Trophoblast cell (in vitro differentiated cells and primary cell): ENCODE data around the gene DPH6.
A peak's percentile ranks its signal among the peaks of the same experiment; 100 is the strongest.

ENCODE experiments used
- DNase-seq, 2 donors: peaks; one replicate each; pipeline ENCODE4 v3.0.0-alpha.2; 2016
- H2AFZ ChIP-seq: 2 replicates; pipeline ENCODE4 v1.6.1; 2013; ENCODE audit warnings: low read length, moderate library complexity, mild to moderate bottlenecking; ENCODE audit not compliant: insufficient read depth, poor library complexity
- H2AK5ac ChIP-seq: 2 replicates; pipeline ENCODE4 v1.6.1; 2013; ENCODE audit warnings: mild to moderate bottlenecking, low read length
- H2BK120ac ChIP-seq: 2 replicates; pipeline ENCODE4 v1.6.1; 2013; ENCODE audit warnings: low read length, mild to moderate bottlenecking, moderate library complexity; ENCODE audit not compliant: insufficient read depth, poor library complexity
- H2BK12ac ChIP-seq: 2 replicates; pipeline ENCODE4 v1.6.1; 2013; ENCODE audit warnings: mild to moderate bottlenecking, low read length, moderate library complexity
- H2BK5ac ChIP-seq: 2 replicates; pipeline ENCODE4 v1.6.1; 2013; ENCODE audit warnings: low read length, low read depth, moderate library complexity, mild to moderate bottlenecking; ENCODE audit not compliant: poor library complexity
- H3K14ac ChIP-seq: 2 replicates; pipeline ENCODE4 v1.6.1; 2013; ENCODE audit warnings: mild to moderate bottlenecking, low read length
- H3K18ac ChIP-seq: 2 replicates; pipeline ENCODE4 v1.6.1; 2013; ENCODE audit warnings: mild to moderate bottlenecking, low read length
- H3K23ac ChIP-seq: 2 replicates; pipeline ENCODE4 v1.6.1; 2013; ENCODE audit warnings: low read length
- H3K27ac ChIP-seq: 2 replicates; pipeline ENCODE4 v1.5.1; 2013; ENCODE audit warnings: low read depth, mild to moderate bottlenecking, inconsistent platforms, low read length, moderate library complexity
- H3K27me3 ChIP-seq: 2 replicates; pipeline ENCODE4 v1.6.1; 2013; ENCODE audit warnings: inconsistent platforms, mild to moderate bottlenecking, low read length, moderate library complexity; ENCODE audit not compliant: insufficient read depth
- H3K36me3 ChIP-seq, 2 experiments: 1 replicate in 1 of 2; 2 replicates in 1 of 2; pipeline ENCODE4 v1.6.1; 2013; ENCODE audit warnings: low read length in 2 of 2, mild to moderate bottlenecking in 2 of 2, moderate library complexity in 1 of 2; ENCODE audit not compliant: insufficient read depth in 2 of 2, control insufficient read depth in 1 of 2
- H3K4ac ChIP-seq: 2 replicates; pipeline ENCODE4 v1.6.1; 2013; ENCODE audit warnings: low read depth, mild to moderate bottlenecking, low read length, moderate library complexity
- H3K4me1 ChIP-seq, 2 experiments: 1 replicate in 1 of 2; 2 replicates in 1 of 2; pipeline ENCODE4 v1.6.1; 2013; ENCODE audit warnings: low read length in 2 of 2, mild to moderate bottlenecking in 2 of 2, moderate library complexity in 1 of 2; ENCODE audit not compliant: insufficient read depth in 2 of 2, control insufficient read depth in 1 of 2
- H3K4me2 ChIP-seq: 2 replicates; pipeline ENCODE4 v1.6.1; 2013; ENCODE audit warnings: inconsistent platforms, mild to moderate bottlenecking, low read length, moderate library complexity
- H3K4me3 ChIP-seq: 2 replicates; pipeline ENCODE4 v1.5.1; 2013; ENCODE audit warnings: mild to moderate bottlenecking, low read depth, low read length, inconsistent platforms
- H3K79me1 ChIP-seq: one replicate; pipeline ENCODE4 v1.6.1; 2013; ENCODE audit warnings: low read length
- H3K79me2 ChIP-seq: 2 replicates; pipeline ENCODE4 v1.6.1; 2013; ENCODE audit warnings: low read length, mild to moderate bottlenecking; ENCODE audit not compliant: control insufficient read depth, insufficient read depth, poor library complexity
- H3K9ac ChIP-seq: 2 replicates; pipeline ENCODE4 v1.6.1; 2013; ENCODE audit warnings: mild to moderate bottlenecking, low read length
- H3K9me3 ChIP-seq: 2 replicates; pipeline ENCODE4 v1.6.1; 2013; ENCODE audit warnings: low read depth, mild to moderate bottlenecking, control low read depth, inconsistent platforms, low read length; ENCODE audit not compliant: insufficient read depth
- H4K12ac ChIP-seq: 2 replicates; pipeline ENCODE4 v1.6.1; 2013; ENCODE audit warnings: low read depth, mild to moderate bottlenecking, low read length, moderate library complexity
- H4K8ac ChIP-seq: 2 replicates; pipeline ENCODE4 v1.6.1; 2013; ENCODE audit warnings: low read depth, mild to moderate bottlenecking, low read length, moderate library complexity
- H4K91ac ChIP-seq: one replicate; pipeline ENCODE4 v1.6.1; 2013; ENCODE audit warnings: low read depth, mild to moderate bottlenecking, low read length, moderate library complexity
- WGBS: extraction: QIAGEN DNeasy Blood & Tissue Kit; methylation state at CpG from one replicate; pipeline ENCODE4 v1.1.7; 2013; ENCODE audit warnings: missing lambda C conversion rate; ENCODE audit not compliant: insufficient read length, insufficient coverage; ENCODE audit errors: extremely low coverage; 5-methylcytosine and 5-hydroxymethylcytosine counted together

The DPH6 gene

DNA sequence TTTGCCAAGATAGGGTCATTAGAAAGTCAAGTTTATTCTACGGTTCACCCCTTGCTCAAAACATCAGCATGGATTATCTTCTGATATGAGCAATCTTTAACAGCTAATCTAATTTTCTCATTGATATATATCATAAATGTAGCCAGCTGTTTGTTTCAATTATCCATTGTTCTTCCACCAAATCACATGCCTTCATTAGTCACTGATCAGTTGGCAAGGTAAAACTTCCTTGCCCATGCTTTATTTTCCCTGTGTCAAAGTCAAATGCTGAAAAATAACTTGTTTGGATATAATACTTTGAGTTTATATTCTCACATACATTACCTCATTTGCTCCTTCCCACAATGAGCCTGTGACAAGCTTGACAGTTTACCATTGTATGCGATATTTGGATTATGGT, 60.6 kb downstream of the DPH6 start:
- Histone ChIP-seq H3K18ac (no peak overlapping the region), H3K79me1 (no peaks in the 10 kb centered on the region), H3K27me3 (no peaks in the 10 kb centered on the region), H2AK5ac (no peak overlapping the region), H3K4me2 (no peak overlapping the region), H2BK12ac (no peak overlapping the region), H4K91ac (no peak overlapping the region), H3K23ac (no peak overlapping the region), H3K9ac (no peak overlapping the region), H4K8ac (no peak overlapping the region), H3K9me3 (peaks cover 8% of the 10 kb centered on the region), H3K79me2 (no peaks in the 10 kb centered on the region), H3K14ac (no peak overlapping the region), H3K27ac (no peak overlapping the region), H4K12ac (no peak overlapping the region), H3K4me3 (no peak overlapping the region), H2BK120ac (no peak overlapping the region), H2BK5ac (no peak overlapping the region), H3K36me3 (peaks cover 2 to 3% of the 10 kb centered on the region in 2 experiments), H3K4ac (no peak overlapping the region), H3K4me1 (peaks cover 0 to 2% of the 10 kb centered on the region in 2 experiments), H2AFZ (no peak overlapping the region)
- WGBS: no CpG with 5 or more reads among the region's 2 CpGs
- no peak for DNase-seq

DNA sequence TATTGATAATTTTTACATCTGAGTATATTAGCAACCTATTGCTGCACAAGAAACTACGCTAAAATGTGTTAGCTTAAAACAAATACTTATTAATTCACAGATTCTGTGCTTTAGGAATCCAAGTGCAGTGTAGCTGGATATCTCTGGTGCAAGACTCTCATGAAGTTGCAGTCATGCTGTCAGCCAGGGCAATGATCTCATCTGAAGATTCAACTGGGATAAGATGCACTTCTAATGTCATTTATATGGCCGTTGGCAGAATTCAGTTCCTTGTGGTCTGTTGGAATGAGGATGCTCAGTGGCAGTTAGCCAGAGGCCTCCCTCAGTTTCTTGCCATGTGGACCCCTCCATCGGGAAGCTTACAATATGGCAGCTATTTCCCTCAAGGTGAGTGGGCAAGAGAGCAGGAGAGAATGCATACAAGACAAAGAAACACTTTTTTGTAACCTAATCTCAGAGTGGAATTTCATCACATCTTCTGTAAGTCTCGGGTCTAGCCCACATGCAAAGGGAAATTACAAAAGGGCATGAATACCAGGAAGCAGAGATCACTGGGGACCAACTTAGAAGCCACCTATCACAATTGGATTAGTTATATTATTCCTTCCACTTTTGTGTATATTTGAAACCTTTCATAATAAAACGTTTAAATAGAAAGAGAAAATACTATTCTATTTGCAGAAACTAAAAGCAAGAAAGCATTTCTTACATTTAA, 61.6 kb downstream of the DPH6 start:
- no peak overlapping the region for H4K12ac ChIP-seq
- H3K4me3 ChIP-seq: no peak overlapping the region
- H3K9me3 ChIP-seq: peaks cover 8% of the 10 kb centered on the region
- H3K9ac ChIP-seq: no peak overlapping the region
- DNase-seq: peak; percentile 66 to 84
- H3K4me1 ChIP-seq: peaks cover 0 to 2% of the 10 kb centered on the region in 2 experiments
- no peak overlapping the region for H2BK120ac ChIP-seq
- peaks cover 2 to 3% of the 10 kb centered on the region in 2 experiments for H3K36me3 ChIP-seq
- H4K91ac ChIP-seq: no peak overlapping the region
- H3K27ac ChIP-seq: no peak overlapping the region
- H3K14ac ChIP-seq: no peak overlapping the region
- no peak overlapping the region for H3K4ac ChIP-seq
- no peaks in the 10 kb centered on the region for H3K79me2 ChIP-seq
- WGBS: no CpG with 5 or more reads among the region's 5 CpGs
- H2AK5ac ChIP-seq: no peak overlapping the region
- no peaks in the 10 kb centered on the region for H3K79me1 ChIP-seq
- no peak overlapping the region for H3K23ac ChIP-seq
- H2AFZ ChIP-seq: no peak overlapping the region
- no peak overlapping the region for H3K18ac ChIP-seq
- no peak overlapping the region for H4K8ac ChIP-seq
- H3K27me3 ChIP-seq: no peaks in the 10 kb centered on the region
- H3K4me2 ChIP-seq: no peak overlapping the region
- H2BK5ac ChIP-seq: no peak overlapping the region
- no peak overlapping the region for H2BK12ac ChIP-seq

DNA sequence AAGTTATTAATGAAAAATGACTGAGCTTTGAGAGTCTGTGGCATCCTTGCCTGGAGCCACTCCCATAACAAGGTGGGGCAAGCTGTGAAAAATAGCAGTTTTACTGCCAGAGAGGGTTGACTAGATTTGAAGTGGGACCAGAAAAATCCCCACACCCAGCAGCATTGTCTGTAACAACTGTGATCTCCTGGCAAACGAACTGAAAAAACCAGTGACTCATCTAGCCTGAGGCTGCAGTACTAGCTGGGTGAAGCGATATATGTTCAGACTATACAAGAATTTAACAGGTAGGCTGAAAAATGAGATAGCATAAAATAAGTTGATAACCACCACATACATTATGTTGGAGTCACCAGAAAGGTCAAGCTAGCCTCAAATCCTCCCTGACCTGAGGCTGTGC, 64.0 kb downstream of the DPH6 start:
- no peak overlapping the region for H4K8ac ChIP-seq
- no peaks in the 10 kb centered on the region for H3K79me1 ChIP-seq
- no peak overlapping the region for H4K12ac ChIP-seq
- no peak overlapping the region for H3K18ac ChIP-seq
- H3K9ac ChIP-seq: no peak overlapping the region
- no peak overlapping the region for H2BK120ac ChIP-seq
- no peak overlapping the region for H3K27ac ChIP-seq
- peaks cover 3% of the 10 kb centered on the region for H3K9me3 ChIP-seq
- H3K23ac ChIP-seq: no peak overlapping the region
- no peak overlapping the region for H2BK5ac ChIP-seq
- H3K4me2 ChIP-seq: no peak overlapping the region
- H3K4me1 ChIP-seq: peaks cover 0 to 2% of the 10 kb centered on the region in 2 experiments
- no peak overlapping the region for H3K4ac ChIP-seq
- peak; percentile 97 to 99 for DNase-seq
- WGBS: no CpG with 5 or more reads among the region's 2 CpGs
- H3K36me3 ChIP-seq: no peaks in the 10 kb centered on the region
- H2AK5ac ChIP-seq: no peak overlapping the region
- no peaks in the 10 kb centered on the region for H3K27me3 ChIP-seq
- no peak overlapping the region for H2BK12ac ChIP-seq
- no peak overlapping the region for H3K4me3 ChIP-seq
- H3K79me2 ChIP-seq: no peaks in the 10 kb centered on the region
- no peak overlapping the region for H2AFZ ChIP-seq
- H3K14ac ChIP-seq: no peak overlapping the region
- H4K91ac ChIP-seq: no peak overlapping the region

DNA sequence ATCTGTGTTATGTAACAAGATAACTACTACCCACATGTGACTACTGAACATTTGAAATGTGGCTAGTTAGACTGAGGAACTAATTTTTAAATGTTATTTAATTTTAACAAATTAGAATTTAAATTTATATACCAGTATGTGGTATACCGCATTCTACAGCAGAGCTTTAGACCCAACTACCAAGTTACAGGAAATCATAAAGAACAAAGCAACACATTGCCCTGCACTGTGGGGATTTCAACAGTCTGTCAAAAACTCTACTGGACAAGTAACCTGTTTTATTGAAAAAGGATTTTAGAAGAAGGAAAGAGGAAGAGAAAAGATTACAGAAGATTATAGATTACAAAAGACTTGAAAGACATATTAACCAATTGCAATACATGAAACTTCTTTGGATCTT, 64.9 kb downstream of the DPH6 start:
- H2BK120ac ChIP-seq: no peak overlapping the region
- no peaks in the 10 kb centered on the region for H3K36me3 ChIP-seq
- no CpG with 5 or more reads among the region's 1 CpG for WGBS
- H3K4me2 ChIP-seq: no peak overlapping the region
- no peak overlapping the region for H4K91ac ChIP-seq
- no peak overlapping the region for H3K4me3 ChIP-seq
- DNase-seq: no peak
- no peaks in the 10 kb centered on the region for H3K79me2 ChIP-seq
- no peak overlapping the region for H3K14ac ChIP-seq
- H2AFZ ChIP-seq: no peak overlapping the region
- no peak overlapping the region for H3K27ac ChIP-seq
- no peak overlapping the region for H2AK5ac ChIP-seq
- no peak overlapping the region for H2BK12ac ChIP-seq
- peaks cover 0 to 2% of the 10 kb centered on the region in 2 experiments for H3K4me1 ChIP-seq
- H3K23ac ChIP-seq: no peak overlapping the region
- H3K9ac ChIP-seq: no peak overlapping the region
- no peak overlapping the region for H4K8ac ChIP-seq
- no peaks in the 10 kb centered on the region for H3K27me3 ChIP-seq
- no peak overlapping the region for H3K18ac ChIP-seq
- no peak overlapping the region for H2BK5ac ChIP-seq
- H3K9me3 ChIP-seq: no peaks in the 10 kb centered on the region
- H4K12ac ChIP-seq: no peak overlapping the region
- H3K79me1 ChIP-seq: no peaks in the 10 kb centered on the region
- no peak overlapping the region for H3K4ac ChIP-seq
